Subcutaneous preadipocyte (primary cell): ENCODE results near the gene PIRT. TPM values are rescaled to one million over a fixed set of nuclear protein-coding genes. Genes with fewer than 3 reads are reported as not detected.

ENCODE experiments used
- small RNA-seq: library from RNA; depleted of rRNA; stranded (forward); fragments of <200 nt; gene quantifications from one replicate; pipeline ENCODE3, GENCODE V24; 2012
- total RNA-seq: library from RNA; depleted of rRNA; stranded (reverse); fragments of >200 nt; gene quantifications from 2 replicates; pipeline ENCODE4 v1.2.3, GENCODE V29; 2012

PIRT gene
- not detected in 2 replicates for total RNA-seq

GRCh38 chr17:10837921-10838320, at the start of gene PIRT:
PIRT (minus strand) TSS chr17:10838087; CDS start chr17:10825645, 12,442 bp downstream.

GRCh38 chr17:10803830-10804475, 33.9 kb downstream of the PIRT start, which contains the start of gene TMEM238L:
TMEM238L (minus strand) TSS chr17:10804099; CDS start chr17:10803963, 136 bp downstream.

Small RNA genes within 50 kb of the gene (small RNA-seq; reads per million reads assigned to genes)
- gene AC015908.2, result not detected
- not detected for gene RNU6-1065P
- gene TMEM238L, result not detected

Other genes with a start within 250 kb of the PIRT start
- gene MYH3, start 180.8 kb downstream of the PIRT start, total RNA-seq, result 0.37 and 0.39 TPM in 2 replicates
- gene SCO1, start 140.6 kb downstream of the PIRT start, total RNA-seq, result 22.0 and 29.9 TPM in 2 replicates
- 9.0 and 9.2 TPM in 2 replicates for gene ADPRM, start 140.5 kb downstream of the PIRT start, total RNA-seq
- gene TMEM220, start 108.1 kb downstream of the PIRT start, total RNA-seq, result 0.59 and 1.1 TPM in 2 replicates
- not detected in 2 replicates for gene TMEM238L, start 34.0 kb downstream of the PIRT start, total RNA-seq